Epithelial cell of proximal tubule (primary cell): ENCODE results near the gene SFTPB. TPM values are rescaled to one million over a fixed set of nuclear protein-coding genes. Genes with fewer than 3 reads are reported as not detected.

Experiments
- DNase-seq: peaks from one replicate; pipeline ENCODE4 v3.0.0-alpha.2; 2011; ENCODE audit warnings: low read depth
- H3K4me3 ChIP-seq: 2 replicates; pipeline ENCODE4 v1.5.1; 2011; ENCODE audit warnings: low read depth, mild to moderate bottlenecking, low read length
- CTCF ChIP-seq: conservative IDR thresholded peaks from 2 replicates; pipeline ENCODE4 v1.5.1; 2012; ENCODE audit warnings: low read depth, mild to moderate bottlenecking, low read length
- total RNA-seq: library from RNA; depleted of rRNA; stranded (reverse); fragments of >200 nt; gene quantifications from 2 replicates; pipeline ENCODE4 v1.2.3, GENCODE V29; 2015

Gene SFTPB
- total RNA-seq, 1 donor from 2014 or later: not detected

GRCh38 chr2:85712336-85712735, 44.3 kb upstream of the SFTPB start:
- no peak overlapping the region for H3K4me3 ChIP-seq
- no peak for DNase-seq
- TF ChIP-seq CTCF: no peak

- no peak for DNase-seq
- TF ChIP-seq CTCF: no peak
- no peak overlapping the region for H3K4me3 ChIP-seq
Observed at GRCh38 chr2:85711578-85712060, 43.6 kb upstream of the SFTPB start.

GRCh38 chr2:85710687-85711577, 42.9 kb upstream of the SFTPB start:
- TF ChIP-seq CTCF: no peak
- H3K4me3 ChIP-seq: no peak overlapping the region
- no peak for DNase-seq

- no peak for TF ChIP-seq CTCF
- H3K4me3 ChIP-seq: no peak overlapping the region
- DNase-seq: no peak
Observed at GRCh38 chr2:85709401-85709811, 41.4 kb upstream of the SFTPB start.

GRCh38 chr2:85708641-85709040, 40.6 kb upstream of the SFTPB start:
- no peak for DNase-seq
- H3K4me3 ChIP-seq: no peak overlapping the region
- TF ChIP-seq CTCF: no peak

- TF ChIP-seq CTCF: peak; percentile 92
- H3K4me3 ChIP-seq: no peak overlapping the region
- DNase-seq: peak; percentile 83
Observed at GRCh38 chr2:85707304-85707703, 39.3 kb upstream of the SFTPB start.
